Astrocyte of the spinal cord (primary cell): ENCODE results near the gene PVRIG.
"Not testable (repeated sequence)": the region's sequence is repeated elsewhere in the genome, so short reads cannot be mapped to it uniquely, and the experiment has no call there.

ENCODE experiments used
- DNase-seq: peaks from one replicate; pipeline ENCODE4 v3.0.0; 2011; ENCODE audit warnings: low read depth, low spot score
- H3K4me3 ChIP-seq: 2 replicates; pipeline ENCODE4 v1.5.1; 2011; ENCODE audit warnings: low read depth, mild to moderate bottlenecking, low read length, moderate library complexity
- in situ Hi-C: cut with HindIII; loops from 2 replicates; pipeline ENCODE4 v1.10.0; 2017; ENCODE audit warnings: low sequenced_read_pairs
- TF ChIP-seq, protein P1 (sequence below): IDR thresholded peaks from 2 replicates; pipeline ENCODE4 v1.5.1; 2012; ENCODE audit warnings: low read depth, mild to moderate bottlenecking, low read length, inconsistent platforms

The PVRIG gene

GRCh38 chr7:100247152-100247757 is 27.5 kb downstream of the PVRIG start:
- in situ Hi-C loops = no loop called here

GRCh38 chr7:100248483-100248882 is 28.7 kb downstream of the PVRIG start:
- H3K4me3 ChIP-seq = no peak overlapping the region
- in situ Hi-C loops = no loop called here
- no peak for DNase-seq
- TF ChIP-seq, protein P1, sequence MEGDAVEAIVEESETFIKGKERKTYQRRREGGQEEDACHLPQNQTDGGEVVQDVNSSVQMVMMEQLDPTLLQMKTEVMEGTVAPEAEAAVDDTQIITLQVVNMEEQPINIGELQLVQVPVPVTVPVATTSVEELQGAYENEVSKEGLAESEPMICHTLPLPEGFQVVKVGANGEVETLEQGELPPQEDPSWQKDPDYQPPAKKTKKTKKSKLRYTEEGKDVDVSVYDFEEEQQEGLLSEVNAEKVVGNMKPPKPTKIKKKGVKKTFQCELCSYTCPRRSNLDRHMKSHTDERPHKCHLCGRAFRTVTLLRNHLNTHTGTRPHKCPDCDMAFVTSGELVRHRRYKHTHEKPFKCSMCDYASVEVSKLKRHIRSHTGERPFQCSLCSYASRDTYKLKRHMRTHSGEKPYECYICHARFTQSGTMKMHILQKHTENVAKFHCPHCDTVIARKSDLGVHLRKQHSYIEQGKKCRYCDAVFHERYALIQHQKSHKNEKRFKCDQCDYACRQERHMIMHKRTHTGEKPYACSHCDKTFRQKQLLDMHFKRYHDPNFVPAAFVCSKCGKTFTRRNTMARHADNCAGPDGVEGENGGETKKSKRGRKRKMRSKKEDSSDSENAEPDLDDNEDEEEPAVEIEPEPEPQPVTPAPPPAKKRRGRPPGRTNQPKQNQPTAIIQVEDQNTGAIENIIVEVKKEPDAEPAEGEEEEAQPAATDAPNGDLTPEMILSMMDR = no peak

More at GRCh38 chr7:100247152-100247757, 27.5 kb downstream of the PVRIG start:
- peak; percentile 83 for DNase-seq
- H3K4me3 ChIP-seq = no peak overlapping the region
- TF ChIP-seq, protein P1 = no peak

- in situ Hi-C loops = no loop called here
- H3K4me3 ChIP-seq = no peak overlapping the region
- DNase-seq = no peak
- TF ChIP-seq, protein P1 = no peak
Observed at GRCh38 chr7:100257017-100257416, 37.3 kb downstream of the PVRIG start.

GRCh38 chr7:100259984-100260383 is 40.2 kb downstream of the PVRIG start:
- DNase-seq, in situ Hi-C loops, H3K4me3 ChIP-seq: not testable (repeated sequence)

- H3K4me3 ChIP-seq, in situ Hi-C loops, DNase-seq: not testable (repeated sequence)
Observed at GRCh38 chr7:100262896-100263295, 43.1 kb downstream of the PVRIG start.

DNA sequence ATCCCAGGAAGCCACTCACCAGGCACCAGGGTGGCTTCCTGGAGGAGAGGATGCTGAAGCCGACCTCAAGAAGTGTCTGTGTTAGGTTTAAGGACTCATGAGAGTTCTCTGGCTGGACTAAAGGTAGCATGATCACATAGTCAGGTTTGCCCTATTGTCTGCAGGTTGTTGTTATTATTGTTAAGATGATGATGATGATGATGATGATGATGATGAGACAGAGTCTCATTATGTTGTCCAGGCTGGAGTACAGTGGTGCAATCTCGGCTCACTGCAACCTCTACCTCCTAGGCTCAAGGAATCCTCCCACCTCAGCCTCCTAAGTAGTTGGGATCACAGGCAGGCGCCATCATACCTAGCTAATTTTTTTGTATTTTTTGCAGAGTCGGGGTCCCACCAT is 44.5 kb downstream of the PVRIG start:
- H3K4me3 ChIP-seq, in situ Hi-C loops, DNase-seq: not testable (repeated sequence)

- H3K4me3 ChIP-seq, DNase-seq, in situ Hi-C loops: not testable (repeated sequence)
Observed at GRCh38 chr7:100264669-100265165, 45.0 kb downstream of the PVRIG start.

- H3K4me3 ChIP-seq, in situ Hi-C loops, DNase-seq: not testable (repeated sequence)
Observed at GRCh38 chr7:100265851-100266250, 46.1 kb downstream of the PVRIG start.

DNA sequence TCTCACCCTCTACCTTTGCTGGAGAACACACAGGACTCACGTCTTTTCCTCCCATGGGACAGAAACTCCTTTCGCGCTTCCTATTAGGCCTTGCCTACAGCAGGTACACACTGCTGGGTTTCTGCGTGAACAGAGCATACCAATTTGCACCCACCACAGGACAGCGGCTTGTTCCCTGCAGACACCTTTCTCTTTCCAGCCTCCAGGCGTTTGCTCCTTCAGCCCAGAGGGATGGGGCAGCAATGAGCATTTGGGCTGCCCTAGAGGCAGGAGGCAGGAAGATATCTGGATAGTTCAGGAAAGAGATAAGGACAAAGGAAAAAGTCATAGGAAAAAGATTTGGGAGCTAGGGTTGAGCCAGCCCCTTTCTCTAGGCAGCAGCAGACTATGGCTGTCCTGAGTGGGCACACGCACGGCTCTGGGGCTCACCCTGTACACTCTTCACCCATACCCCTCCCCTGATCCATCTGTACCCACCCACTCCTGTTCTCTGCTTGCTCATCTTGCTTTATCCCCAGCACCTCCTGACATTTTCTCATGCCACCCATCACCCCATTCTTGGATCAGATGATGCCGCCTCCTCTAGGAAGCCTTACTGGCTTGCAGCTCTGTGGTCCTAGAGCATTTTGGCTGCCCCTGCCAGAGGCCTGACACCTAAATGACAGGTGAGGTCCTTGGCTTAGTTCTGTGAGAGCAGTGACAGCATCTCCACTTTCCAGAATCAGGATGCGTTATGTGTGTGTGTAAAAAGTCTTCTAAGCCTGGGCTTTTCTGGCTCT is 47.0 kb downstream of the PVRIG start:
- H3K4me3 ChIP-seq = no peak overlapping the region
- TF ChIP-seq, protein P1 = no peak
- no peak for DNase-seq
- in situ Hi-C loops = no loop called here
